Measurements from ENCODE around the gene RPS6KL1. TPM values are rescaled to one million over a fixed set of nuclear protein-coding genes. Genes with fewer than 3 reads are reported as not detected.

The RPS6KL1 gene
- total RNA-seq, 1 donor from 2014 or later = 10.7 TPM

- no peak for DNase-seq (ENCODE audit: low spot score)
Observed at GRCh38 chr14:74888164-74889158, 34.6 kb downstream of the RPS6KL1 start.

GRCh38 chr14:74886001-74886400 is 37.1 kb downstream of the RPS6KL1 start:
- no peak for DNase-seq (ENCODE audit: low spot score)

DNA sequence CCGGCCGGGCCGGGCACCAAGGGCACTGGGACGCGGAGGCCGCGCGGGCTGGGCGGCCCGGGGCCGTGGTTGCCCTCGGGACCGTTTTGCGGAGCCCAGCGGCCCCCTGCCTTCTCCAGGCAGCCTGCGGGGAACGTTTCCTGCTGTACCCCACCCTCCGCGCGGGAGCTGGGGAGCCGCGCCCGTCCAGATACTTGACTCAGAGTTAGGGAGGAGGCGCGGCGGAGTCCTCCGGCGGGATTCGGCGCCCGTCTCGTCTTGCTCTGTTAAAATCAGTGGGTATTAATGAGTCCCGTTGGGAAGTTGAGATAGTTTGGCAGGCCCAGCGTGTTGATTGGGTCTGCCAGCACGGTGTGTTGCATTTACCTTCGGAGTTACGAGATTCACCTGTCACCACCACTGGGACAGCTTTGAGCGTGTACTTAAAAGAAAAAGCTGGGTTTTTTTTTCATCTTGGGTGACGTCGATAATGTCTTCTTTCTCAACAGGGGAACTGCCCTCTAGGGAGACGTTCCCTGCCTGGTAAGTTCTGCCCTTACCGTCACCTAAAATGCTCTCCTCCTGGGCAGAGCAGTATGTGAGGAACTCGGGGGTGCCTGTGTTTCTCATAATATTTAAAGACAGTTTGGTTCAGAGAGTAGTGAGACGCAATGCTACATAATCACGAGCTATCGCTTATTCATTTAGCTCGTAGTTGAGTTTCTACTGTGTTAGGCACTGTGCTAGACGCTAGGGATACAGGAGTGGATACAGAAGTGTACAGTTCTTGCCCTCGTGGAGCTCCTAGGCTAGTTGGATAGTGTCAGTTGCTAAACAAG is 40.7 kb downstream of the RPS6KL1 start:
- DNase-seq (ENCODE audit: low spot score) = peak; percentile 52

DNA sequence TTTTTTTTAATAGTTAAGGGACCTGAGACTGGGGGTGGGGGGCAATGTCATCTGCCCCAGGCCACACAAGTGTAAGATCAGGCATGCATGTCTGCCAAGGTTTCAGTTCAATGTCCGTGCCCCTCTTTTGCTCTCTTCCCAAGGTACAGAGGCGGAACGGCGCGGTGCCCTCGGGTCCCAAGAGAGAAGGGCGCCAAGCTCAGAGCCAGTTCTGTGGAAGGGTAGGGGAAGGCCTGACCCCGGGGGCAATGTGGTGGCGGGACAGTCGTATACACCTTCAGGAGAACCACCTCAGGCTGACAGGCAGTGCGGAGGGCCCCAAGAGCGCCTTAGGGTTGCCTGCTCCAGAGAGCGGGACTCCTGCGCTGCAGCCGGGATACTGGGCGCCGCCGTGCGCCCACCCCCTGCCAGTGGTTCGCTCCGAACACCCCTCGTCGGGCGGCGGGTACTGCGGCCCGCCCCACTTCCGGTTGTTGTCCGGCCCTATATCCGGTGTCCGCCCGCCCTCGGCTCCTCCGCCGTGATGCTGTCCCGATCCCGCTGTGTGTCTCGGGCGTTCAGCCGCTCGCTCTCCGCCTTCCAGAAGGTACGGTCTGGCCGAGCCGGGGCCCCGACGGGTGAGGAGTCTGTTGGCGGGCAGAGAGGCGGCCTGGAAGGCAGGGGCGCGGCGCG is 41.5 kb downstream of the RPS6KL1 start, which contains the start of gene DLST:
TSS of gene DLST (plus strand) at position 486 of the 672 bp plus-strand sequence. CDS start at position 524, 38 bp downstream.
- peak; percentile 86 for DNase-seq (ENCODE audit: low spot score)

DNA sequence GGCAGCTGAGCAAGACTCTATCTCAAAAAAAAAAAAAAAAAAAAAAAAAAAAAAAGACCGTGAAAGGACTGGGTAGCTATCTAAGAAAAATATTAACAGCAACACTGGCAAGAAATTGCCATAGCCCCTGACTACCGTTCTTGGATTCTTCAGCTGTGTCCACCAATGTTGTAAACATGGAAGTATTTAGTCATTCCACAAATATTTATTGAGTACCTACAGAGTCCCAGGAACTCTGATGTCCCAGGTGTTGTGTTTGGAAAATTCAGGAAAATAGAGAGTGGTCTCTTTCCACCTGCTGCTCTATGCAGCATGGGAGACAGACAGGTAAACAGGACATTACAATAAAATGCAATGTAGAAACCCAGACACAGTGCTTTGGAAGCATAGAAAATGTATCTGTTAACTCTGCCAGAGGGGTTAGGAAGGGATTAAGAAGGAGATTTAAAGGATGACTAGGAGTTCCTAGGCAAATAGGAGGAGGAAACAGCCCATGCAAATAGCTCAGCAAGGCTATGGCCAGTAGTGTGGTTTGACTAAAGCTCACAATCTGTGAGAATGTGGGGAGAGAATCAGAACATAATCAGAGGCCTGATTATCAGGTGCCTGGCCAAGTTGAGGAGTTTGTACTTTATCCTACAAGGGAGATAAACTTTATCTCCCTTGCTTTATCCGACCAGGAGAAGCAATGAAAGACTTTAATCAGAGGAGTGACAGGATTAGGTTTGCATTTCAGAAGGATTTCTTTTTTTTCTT is 43.5 kb downstream of the RPS6KL1 start:
- no peak for DNase-seq (ENCODE audit: low spot score)

GRCh38 chr14:74875941-74876913 is 46.8 kb downstream of the RPS6KL1 start, which contains the start of gene PROX2:
Gene PROX2, minus strand, starts transcription at chr14:74876145. Its CDS starts 12,311 bp downstream, at chr14:74863834.
- no peak for DNase-seq (ENCODE audit: low spot score)

DNA sequence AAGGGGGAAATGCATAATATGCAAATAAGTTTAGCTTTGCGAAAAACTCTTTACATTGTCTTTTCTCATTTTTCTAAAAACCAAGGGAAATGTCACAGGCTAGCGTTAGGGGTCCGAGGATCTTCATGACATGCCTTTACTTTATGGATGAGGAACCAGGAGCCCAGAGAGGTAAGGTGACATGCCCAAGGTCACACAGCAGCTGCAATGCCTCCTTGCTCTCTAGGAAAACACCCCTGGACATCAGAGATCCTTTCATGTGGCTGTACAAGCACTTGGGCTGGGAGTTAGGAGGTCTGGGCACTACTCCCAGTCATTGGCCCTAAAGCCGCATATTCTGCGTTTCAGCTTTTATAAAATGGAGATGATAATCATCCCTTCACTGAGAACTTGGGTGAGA is 47.9 kb downstream of the RPS6KL1 start:
- no peak for DNase-seq (ENCODE audit: low spot score)

DNA sequence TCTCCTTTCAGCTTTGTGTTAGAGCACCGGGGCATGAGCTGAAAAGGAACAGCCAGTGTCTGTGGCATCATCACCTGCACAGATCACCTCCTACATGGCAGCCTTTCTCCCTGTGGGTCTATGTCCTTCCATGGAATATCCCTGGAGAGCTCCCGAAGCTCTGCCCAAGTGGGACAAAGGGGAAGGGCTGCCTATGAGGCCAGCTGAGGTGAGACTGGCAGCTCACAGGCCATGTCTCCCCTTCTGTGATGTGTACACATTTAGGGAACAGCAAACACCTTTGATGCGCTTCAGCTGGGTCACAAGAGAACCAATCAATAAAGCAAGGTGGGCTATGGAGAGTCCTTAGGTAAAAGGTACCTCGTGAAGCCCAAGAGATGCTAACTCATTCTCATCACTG is 51.2 kb downstream of the RPS6KL1 start:
- DNase-seq (ENCODE audit: low spot score) = no peak

DNA sequence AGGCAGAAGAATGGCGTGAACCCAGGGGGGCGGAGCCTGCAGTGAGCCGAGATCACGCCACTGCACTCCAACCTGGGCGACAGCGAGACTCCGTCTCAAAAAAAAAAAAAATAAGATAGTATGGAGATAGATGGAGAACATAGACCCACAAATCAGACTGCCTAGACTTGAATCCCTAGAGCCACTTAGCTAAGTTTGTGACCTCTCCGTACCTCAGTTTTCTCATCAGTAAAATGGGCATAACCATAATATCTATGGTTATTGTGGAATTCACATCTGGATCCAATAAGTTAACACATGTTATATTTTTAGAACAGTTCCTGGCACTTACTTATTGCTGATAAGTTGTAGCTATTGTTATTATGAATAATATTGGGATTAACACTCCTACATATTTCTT is 54.3 kb downstream of the RPS6KL1 start:
- no peak for DNase-seq (ENCODE audit: low spot score)

- no peak for DNase-seq (ENCODE audit: low spot score)
Observed at GRCh38 chr14:74867673-74868072, 55.4 kb downstream of the RPS6KL1 start.

DNA sequence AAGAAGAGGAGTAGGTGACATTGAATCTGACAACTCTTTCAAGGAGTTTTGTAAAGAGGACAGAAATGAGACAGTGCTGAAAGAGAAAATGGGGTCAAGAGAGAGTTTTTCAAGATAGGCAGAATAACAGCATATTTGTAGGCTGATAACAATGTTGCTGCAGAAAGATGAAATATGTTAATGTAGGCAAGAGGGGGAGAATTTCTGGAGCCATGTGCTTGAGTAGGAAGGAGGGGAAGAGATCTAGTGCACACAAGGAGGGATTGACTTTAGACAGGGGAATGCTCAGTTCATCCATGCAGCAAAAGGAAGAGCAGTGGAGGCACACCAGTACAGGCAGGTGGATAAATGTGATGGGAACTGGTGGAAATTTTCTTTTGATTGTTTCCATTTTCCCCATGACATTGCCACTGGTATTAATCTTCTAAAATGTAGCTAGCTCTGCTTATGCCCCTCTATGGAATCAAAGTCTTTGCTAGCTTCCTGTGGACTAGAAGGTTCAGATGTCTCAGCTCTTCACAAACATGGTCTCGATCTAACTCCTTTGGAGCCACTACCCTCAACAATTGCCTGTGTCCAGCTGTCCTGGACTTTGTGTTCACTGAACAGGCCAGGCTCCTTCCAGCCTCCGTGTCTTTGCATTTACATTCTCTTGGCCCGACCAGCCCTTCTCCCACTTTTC is 56.2 kb downstream of the RPS6KL1 start:
- no peak for DNase-seq (ENCODE audit: low spot score)

- no peak for DNase-seq (ENCODE audit: low spot score)
Observed at GRCh38 chr14:74865156-74865555, 57.9 kb downstream of the RPS6KL1 start.

GRCh38 chr14:74864198-74864597 is 58.9 kb downstream of the RPS6KL1 start:
- no peak for DNase-seq (ENCODE audit: low spot score)

DNA sequence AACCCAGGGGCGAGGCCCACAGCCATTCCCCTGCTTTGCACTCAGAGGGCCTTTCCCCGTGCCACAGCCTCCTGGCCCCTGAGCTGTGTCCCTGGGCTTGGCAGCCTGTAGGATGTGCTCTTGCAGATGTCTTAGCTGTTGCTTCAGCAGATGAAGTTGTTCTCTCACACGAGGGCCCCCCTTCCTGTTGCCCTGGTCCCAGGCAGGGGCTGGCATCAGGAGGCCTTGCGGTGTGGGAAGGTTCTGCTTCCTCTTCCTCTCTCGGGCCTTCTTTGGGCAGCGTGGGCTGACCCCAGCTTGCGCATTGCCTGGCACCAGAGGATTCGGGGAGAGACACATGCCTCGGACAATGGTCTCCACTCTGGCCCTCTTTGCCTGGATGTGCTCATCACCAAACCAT is 59.8 kb downstream of the RPS6KL1 start:
- no peak for DNase-seq (ENCODE audit: low spot score)

GRCh38 chr14:74861734-74862090 is 61.3 kb downstream of the RPS6KL1 start:
- DNase-seq (ENCODE audit: low spot score) = no peak

DNA sequence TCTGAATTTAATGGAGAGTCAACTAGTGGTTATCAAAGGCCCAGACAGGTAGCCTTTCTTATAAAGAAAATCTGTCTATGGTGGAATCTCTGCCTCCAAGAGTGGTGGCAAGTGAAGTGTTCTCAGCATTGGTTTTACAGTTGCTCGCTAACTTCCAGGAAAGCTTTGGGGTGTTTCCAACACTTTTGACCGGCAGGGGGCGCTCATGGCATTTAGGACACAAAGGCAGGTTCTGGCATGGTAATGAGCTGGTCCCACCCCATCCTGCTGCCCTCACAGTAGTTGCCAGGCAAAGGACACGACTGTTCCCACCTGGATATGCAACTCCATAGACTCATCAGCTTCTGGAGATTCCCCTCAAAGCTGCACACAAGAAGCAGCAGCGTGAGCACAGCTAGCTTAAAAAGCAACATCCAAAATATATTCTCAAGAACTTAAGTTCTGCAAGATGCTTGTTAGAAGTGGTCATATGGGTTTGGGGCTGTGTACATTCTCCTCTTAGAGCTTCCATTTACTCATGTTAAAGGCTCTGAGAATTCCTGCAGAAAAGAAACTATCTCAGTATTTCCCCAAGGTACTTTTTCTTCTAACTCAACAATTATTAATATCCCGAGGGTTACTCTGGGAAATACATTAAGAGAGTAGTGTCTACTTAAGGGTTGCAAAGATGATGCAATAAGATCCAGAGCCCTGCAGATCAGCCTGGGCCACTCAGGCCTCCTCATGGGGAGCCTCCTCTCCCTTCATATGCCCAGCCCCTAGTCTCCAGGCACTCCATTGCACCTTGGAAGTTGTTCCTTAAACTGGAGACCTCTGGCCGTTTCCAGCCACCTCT is 61.9 kb downstream of the RPS6KL1 start:
- peak; percentile 93 for DNase-seq (ENCODE audit: low spot score)

- DNase-seq (ENCODE audit: low spot score) = no peak
Observed at GRCh38 chr14:74859757-74860552, 63.1 kb downstream of the RPS6KL1 start.

- no peak for DNase-seq (ENCODE audit: low spot score)
Observed at GRCh38 chr14:74858022-74858421, 65.0 kb downstream of the RPS6KL1 start.

All from ureter (tissue), 1 donor.